Mesothelial cell of epicardium (in vitro differentiated cells): ENCODE data around the gene P2RY8. TPM values are rescaled to one million over a fixed set of nuclear protein-coding genes. Genes with fewer than 3 reads are reported as not detected.
"Not testable (repeated sequence)": the region's sequence is repeated elsewhere in the genome, so short reads cannot be mapped to it uniquely, and the experiment has no call there.

Experiments
- DNase-seq, 2 experiments: peaks; one replicate each; pipeline ENCODE4 v3.0.0; 2021; ENCODE audit warnings: low spot score in 2 of 2; ENCODE audit not compliant: unreplicated experiment in 2 of 2
- H3K27ac Mint-ChIP-seq: 2 replicates; pipeline ENCODE4 v1.8.0; 2021; ENCODE audit warnings: mixed read lengths
- H3K27me3 Mint-ChIP-seq: 2 replicates; pipeline ENCODE4 v1.8.0; 2021; ENCODE audit warnings: low read depth, mixed read lengths
- H3K36me3 Mint-ChIP-seq: 2 replicates; pipeline ENCODE4 v1.8.0; 2021; ENCODE audit warnings: mixed read lengths
- H3K4me1 Mint-ChIP-seq: 2 replicates; pipeline ENCODE4 v1.8.0; 2021; ENCODE audit warnings: mixed read lengths
- H3K4me3 Mint-ChIP-seq: 2 replicates; pipeline ENCODE4 v1.8.0; 2021; ENCODE audit warnings: mild to moderate bottlenecking, moderate library complexity, mixed read lengths
- H3K9me3 Mint-ChIP-seq: 2 replicates; pipeline ENCODE4 v1.8.0; 2021; ENCODE audit warnings: mixed read lengths
- CTCF ChIP-seq: fragments of 200-600 bp; sonication (generic); IDR thresholded peaks from one replicate; pipeline ENCODE4 v1.5.0; 2021; ENCODE audit warnings: antibody characterized with exemption; ENCODE audit not compliant: unreplicated experiment
- total RNA-seq: library from RNA; stranded (reverse); gene quantifications from 3 replicates; pipeline ENCODE4 v1.2.1, GENCODE V29; 2021

The P2RY8 gene
- total RNA-seq, 1 donor from 2014 or later = not detected

- Mint-ChIP-seq H3K9me3 (peaks cover 7% of the 10 kb centered on the region), H3K27ac (no peak overlapping the region), H3K4me1 (peaks cover 4% of the 10 kb centered on the region), H3K36me3 (no peaks in the 10 kb centered on the region), H3K27me3 (no peaks in the 10 kb centered on the region), H3K4me3 (no peak overlapping the region)
- no peak for TF ChIP-seq CTCF
- no peak for DNase-seq
Observed at GRCh38 chrX:1484638-1485019, 52.4 kb downstream of the P2RY8 start.

DNA sequence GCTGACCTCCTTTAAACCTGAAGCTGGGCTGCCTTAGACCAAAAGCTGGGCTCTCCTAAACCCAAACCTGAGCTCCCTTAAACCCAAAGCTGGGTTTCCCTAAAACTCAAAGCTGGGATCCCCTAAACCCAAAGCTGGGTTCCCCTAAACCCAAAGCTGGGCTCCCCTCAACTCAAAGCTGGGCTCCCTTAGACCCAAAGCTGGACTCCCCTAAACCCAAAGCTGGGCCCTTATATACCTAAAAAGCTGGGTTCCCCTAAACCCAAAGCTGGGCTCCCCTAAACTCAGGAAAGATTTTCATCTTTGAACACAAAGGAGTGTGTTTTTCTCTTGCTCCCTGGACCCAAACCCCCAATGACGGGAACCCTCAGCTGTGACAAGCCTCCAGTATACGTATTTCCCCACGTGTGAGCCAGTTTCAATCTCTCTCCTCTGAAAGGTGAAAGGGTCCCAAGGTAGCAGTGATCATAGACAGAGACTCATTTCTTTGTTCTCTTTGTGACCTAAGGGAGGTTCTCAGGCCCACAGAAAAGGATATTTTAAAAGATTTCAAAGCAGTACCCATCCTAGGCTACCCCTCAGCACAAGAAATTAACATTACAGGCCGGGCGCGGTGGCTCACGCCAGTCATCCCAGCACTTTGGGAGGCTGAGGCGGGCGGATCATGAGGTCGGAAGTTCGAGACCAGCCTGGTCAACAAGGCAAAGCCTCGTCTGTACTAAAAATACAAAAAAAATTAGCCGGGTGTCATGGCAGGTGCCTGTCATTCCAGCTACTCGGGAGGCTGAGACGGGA lies 52.9 kb downstream of the P2RY8 start:
- Mint-ChIP-seq H3K4me1 (peaks cover 4% of the 10 kb centered on the region), H3K36me3 (no peaks in the 10 kb centered on the region), H3K27me3 (no peaks in the 10 kb centered on the region), H3K9me3 (peaks cover 13% of the 10 kb centered on the region), H3K27ac (no peak overlapping the region), H3K4me3 (no peak overlapping the region)
- TF ChIP-seq CTCF = no peak
- DNase-seq = no peak

DNA sequence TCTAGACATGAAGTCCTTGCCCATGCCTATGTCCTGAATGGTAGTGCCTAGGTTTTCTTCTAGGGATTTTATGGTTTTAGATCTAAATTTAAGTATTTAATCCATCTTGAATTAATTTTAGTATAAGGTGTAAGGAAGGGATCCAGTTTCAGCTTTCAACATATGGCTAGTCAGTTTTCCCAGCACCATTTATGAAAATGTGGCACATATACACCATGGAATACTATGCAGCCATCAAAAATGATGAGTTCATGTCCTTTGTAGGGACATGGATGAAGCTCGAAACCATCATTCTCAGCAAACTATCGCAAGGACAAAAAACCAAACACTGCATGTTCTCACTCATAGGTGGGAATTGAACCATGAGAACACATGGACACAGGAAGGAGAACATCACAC lies 54.5 kb downstream of the P2RY8 start:
- not testable (repeated sequence) for H3K27me3 Mint-ChIP-seq, DNase-seq, H3K4me3 Mint-ChIP-seq, H3K27ac Mint-ChIP-seq, H3K36me3 Mint-ChIP-seq, H3K4me1 Mint-ChIP-seq
- H3K9me3 Mint-ChIP-seq = peaks cover 21% of the 10 kb centered on the region

DNA sequence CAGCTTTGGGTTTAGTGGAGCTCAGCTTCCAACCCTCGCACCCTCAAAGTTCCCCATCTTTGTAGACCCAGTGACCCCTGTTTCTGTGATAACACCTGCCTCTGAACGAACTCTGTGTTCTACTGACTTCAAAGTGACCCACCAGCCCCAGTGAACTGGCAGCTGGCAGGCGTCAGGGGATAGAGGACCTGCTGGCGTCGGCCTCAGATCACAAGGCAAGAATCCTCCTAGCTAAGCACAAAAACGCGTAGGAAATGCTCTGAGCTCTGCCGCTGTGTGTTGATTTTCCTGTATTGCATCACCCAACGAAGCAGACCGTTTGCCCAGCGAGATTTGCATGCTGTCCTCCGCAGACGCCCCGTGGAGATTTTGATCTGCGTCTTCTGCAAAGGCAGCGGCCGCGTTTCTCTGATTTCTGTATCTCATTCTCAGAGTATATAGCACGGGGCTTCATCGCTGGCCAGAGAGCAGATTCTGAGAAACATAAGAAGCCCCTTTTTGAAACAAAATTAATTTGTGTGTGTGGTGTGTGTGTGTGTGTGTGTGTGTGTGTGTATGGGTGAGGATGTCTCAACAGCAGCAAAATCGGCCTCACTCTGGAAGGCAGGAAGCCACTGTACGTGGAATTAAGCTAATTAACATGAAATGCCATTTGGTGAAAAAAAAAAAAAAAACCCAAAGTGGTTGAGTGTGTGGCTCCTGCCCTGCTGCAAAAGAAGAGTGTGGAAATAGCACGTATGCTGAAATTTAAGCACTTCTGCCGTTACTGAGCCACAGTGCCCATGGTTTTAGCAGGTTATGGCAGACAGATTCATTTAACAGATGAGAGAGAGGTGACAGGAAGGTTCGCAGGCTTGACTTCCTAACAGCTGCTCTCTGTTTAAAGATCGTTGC lies 55.1 kb downstream of the P2RY8 start:
- Mint-ChIP-seq H3K9me3 (peaks cover 26% of the 10 kb centered on the region), H3K27ac (peak overlapping the region; percentile 74), H3K4me3 (peak overlapping the region; percentile 59), H3K27me3 (peaks cover 3% of the 10 kb centered on the region), H3K36me3 (no peaks in the 10 kb centered on the region), H3K4me1 (peaks cover 4% of the 10 kb centered on the region)
- peak in 1 of 2 experiments; percentile 51 for DNase-seq
- no peak for TF ChIP-seq CTCF

GRCh38 chrX:1480082-1480785 lies 56.8 kb downstream of the P2RY8 start:
- peak in 1 of 2 experiments; percentile 7 for DNase-seq

More at GRCh38 chrX:1480082-1480785, 56.8 kb downstream of the P2RY8 start:
- Mint-ChIP-seq H3K4me1 (peaks cover 4% of the 10 kb centered on the region), H3K27me3 (peaks cover 3% of the 10 kb centered on the region), H3K27ac (no peak overlapping the region), H3K4me3 (no peak overlapping the region), H3K9me3 (peaks cover 26% of the 10 kb centered on the region), H3K36me3 (no peaks in the 10 kb centered on the region)
- no peak for TF ChIP-seq CTCF
